H9 (cell line): ENCODE data around the gene PTPN3. TPM values are rescaled to one million over a fixed set of nuclear protein-coding genes. Genes with fewer than 3 reads are reported as not detected.

Experiments used
- DNase-seq: peaks from one replicate; pipeline ENCODE4 v3.0.0-alpha.2; 2017
- H2AFZ ChIP-seq: one replicate; pipeline ENCODE4 v1.6.1; 2013; ENCODE audit warnings: mild to moderate bottlenecking, low read length, control low read depth, moderate library complexity
- H2AK5ac ChIP-seq: 2 replicates; pipeline ENCODE4 v1.6.1; 2013; ENCODE audit warnings: low read length, control low read depth, mixed read lengths; ENCODE audit not compliant: insufficient read length
- H2BK120ac ChIP-seq: one replicate; pipeline ENCODE4 v1.6.1; 2013; ENCODE audit warnings: low read depth, mild to moderate bottlenecking, low read length, control low read depth, inconsistent platforms; ENCODE audit not compliant: poor library complexity, severe bottlenecking
- H2BK12ac ChIP-seq: 2 replicates; pipeline ENCODE4 v1.6.1; 2013; ENCODE audit warnings: low read length, control low read depth, mixed read lengths, low read depth; ENCODE audit not compliant: insufficient read length
- H2BK15ac ChIP-seq: 2 replicates; pipeline ENCODE4 v1.6.1; 2013; ENCODE audit warnings: low read depth, low read length, control low read depth
- H2BK20ac ChIP-seq: one replicate; pipeline ENCODE4 v1.6.1; 2013; ENCODE audit warnings: low read depth, mild to moderate bottlenecking, low read length, control low read depth, inconsistent platforms; ENCODE audit not compliant: poor library complexity, severe bottlenecking
- H2BK5ac ChIP-seq: 2 replicates; pipeline ENCODE4 v1.6.1; 2013; ENCODE audit warnings: low read length, control low read depth, mixed read lengths; ENCODE audit not compliant: insufficient read length
- H3K14ac ChIP-seq: 2 replicates; pipeline ENCODE4 v1.6.1; 2013; ENCODE audit warnings: low read length, control low read depth; ENCODE audit not compliant: insufficient read depth
- H3K18ac ChIP-seq: 2 replicates; pipeline ENCODE4 v1.6.1; 2013; ENCODE audit warnings: low read depth, mild to moderate bottlenecking, mixed read lengths, low read length, control low read depth; ENCODE audit not compliant: insufficient read length
- H3K23ac ChIP-seq: 2 replicates; pipeline ENCODE4 v1.6.1; 2013; ENCODE audit warnings: low read length, control low read depth, mixed read lengths, low read depth; ENCODE audit not compliant: insufficient read length
- H3K23me2 ChIP-seq: 2 replicates; pipeline ENCODE4 v1.6.1; 2013; ENCODE audit warnings: low read depth, mild to moderate bottlenecking, mixed read lengths, low read length, control low read depth; ENCODE audit not compliant: insufficient read length, poor library complexity, severe bottlenecking
- H3K27ac ChIP-seq: 2 replicates; pipeline ENCODE4 v1.5.1; 2013; ENCODE audit warnings: low read length, control low read depth, mixed read lengths, low read depth; ENCODE audit not compliant: insufficient read length
- H3K27me3 ChIP-seq: 2 replicates; pipeline ENCODE4 v1.6.1; 2013; ENCODE audit warnings: low read length, control low read depth, inconsistent platforms; ENCODE audit not compliant: insufficient read depth
- H3K4ac ChIP-seq: 2 replicates; pipeline ENCODE4 v1.6.1; 2013; ENCODE audit warnings: low read depth, mild to moderate bottlenecking, control low read depth, inconsistent platforms, low read length, moderate library complexity
- H3K4me1 ChIP-seq: 2 replicates; pipeline ENCODE4 v1.6.1; 2013; ENCODE audit warnings: low read length, control low read depth, inconsistent platforms; ENCODE audit not compliant: insufficient read depth
- H3K4me2 ChIP-seq: 2 replicates; pipeline ENCODE4 v1.6.1; 2013; ENCODE audit warnings: low read length, control low read depth, mixed read lengths; ENCODE audit not compliant: insufficient read length, insufficient read depth
- H3K56ac ChIP-seq: 2 replicates; pipeline ENCODE4 v1.6.1; 2013; ENCODE audit warnings: low read depth, mild to moderate bottlenecking, mixed read lengths, low read length, control low read depth; ENCODE audit not compliant: insufficient read length
- H3K79me1 ChIP-seq: 2 replicates; pipeline ENCODE4 v1.6.1; 2013; ENCODE audit warnings: low read depth, mild to moderate bottlenecking, moderate library complexity, low read length, control low read depth, inconsistent platforms; ENCODE audit not compliant: insufficient read depth, poor library complexity, severe bottlenecking
- H3K79me2 ChIP-seq: 2 replicates; pipeline ENCODE4 v1.6.1; 2013; ENCODE audit warnings: low read length, control low read depth, inconsistent platforms; ENCODE audit not compliant: insufficient read depth
- H3K9ac ChIP-seq: 2 replicates; pipeline ENCODE4 v1.6.1; 2013; ENCODE audit warnings: low read length, control low read depth, mixed read lengths; ENCODE audit not compliant: insufficient read length; ENCODE audit errors: extremely low read depth
- H3K9me3 ChIP-seq: one replicate; pipeline ENCODE4 v1.6.1; 2013; ENCODE audit warnings: low read depth, low read length, inconsistent platforms; ENCODE audit not compliant: control insufficient read depth
- H3T11ph ChIP-seq: one replicate; pipeline ENCODE4 v1.6.1; 2013; ENCODE audit warnings: mild to moderate bottlenecking, low read length, control low read depth, inconsistent platforms
- H4K20me1 ChIP-seq: one replicate; pipeline ENCODE4 v1.6.1; 2013; ENCODE audit not compliant: control insufficient read depth, insufficient read length, insufficient read depth
- H4K5ac ChIP-seq: 2 replicates; pipeline ENCODE4 v1.6.1; 2013; ENCODE audit warnings: low read depth, mild to moderate bottlenecking, mixed read lengths, low read length, control low read depth; ENCODE audit not compliant: insufficient read length
- H4K8ac ChIP-seq: replicated peaks from 2 replicates; pipeline ENCODE4 v1.6.1; 2013; ENCODE audit warnings: low read length, control low read depth, mixed read lengths, low read depth; ENCODE audit not compliant: insufficient read length
- H4K91ac ChIP-seq: 2 replicates; pipeline ENCODE4 v1.6.1; 2013; ENCODE audit warnings: low read depth, mild to moderate bottlenecking, moderate library complexity, mixed read lengths, low read length, control low read depth; ENCODE audit not compliant: insufficient read length
- H3K27ac Mint-ChIP-seq, 3 experiments: 2 replicates in 2 of 3; 3 replicates in 1 of 3; pipeline ENCODE4 v1.8.0; 2020 to 2021; ENCODE audit warnings: mixed read lengths in 3 of 3, mild to moderate bottlenecking in 1 of 3, moderate library complexity in 1 of 3
- H3K27me3 Mint-ChIP-seq: 2 replicates; pipeline ENCODE4 v1.8.0; 2021; ENCODE audit warnings: low read depth, mild to moderate bottlenecking, moderate library complexity, mixed read lengths
- H3K36me3 Mint-ChIP-seq, 3 experiments: 2 replicates in 2 of 3; 3 replicates in 1 of 3; pipeline ENCODE4 v1.8.0; 2020 to 2021; ENCODE audit warnings: low read depth in 3 of 3, mixed read lengths in 3 of 3; ENCODE audit not compliant: insufficient read depth in 1 of 3
- H3K4me1 Mint-ChIP-seq, 2 experiments: 2 replicates each; pipeline ENCODE4 v1.8.0; 2020; ENCODE audit warnings: mixed read lengths in 2 of 2
- H3K4me3 Mint-ChIP-seq, 2 experiments: 2 replicates in 1 of 2; 3 replicates in 1 of 2; pipeline ENCODE4 v1.8.0; 2020 to 2021; ENCODE audit warnings: mild to moderate bottlenecking in 2 of 2, mixed read lengths in 2 of 2, moderate library complexity in 1 of 2
- H3K9me3 Mint-ChIP-seq, 2 experiments: 2 replicates in 1 of 2; 3 replicates in 1 of 2; pipeline ENCODE4 v1.8.0; 2020; ENCODE audit warnings: mild to moderate bottlenecking in 2 of 2, mixed read lengths in 2 of 2, moderate library complexity in 1 of 2
- WGBS: extraction: QIAGEN DNeasy Blood & Tissue Kit; methylation state at CpG from one replicate; pipeline ENCODE4 v1.1.7; 2013; ENCODE audit warnings: missing lambda C conversion rate, low lambda C conversion rate, mixed read lengths; ENCODE audit not compliant: insufficient read length; ENCODE audit errors: extremely low coverage; 5-methylcytosine and 5-hydroxymethylcytosine counted together
- total RNA-seq: library from RNA; stranded (reverse); gene quantifications from 2 replicates; pipeline ENCODE4 v1.2.1, GENCODE V29; 2021
- TF ChIP-seq, protein P1 (sequence below): fragments of 200-600 bp; sonication (generic); conservative IDR thresholded peaks from 3 replicates; pipeline ENCODE4 v1.8.0; 2021; ENCODE audit warnings: antibody characterized with exemption, mild to moderate bottlenecking

Gene PTPN3
- total RNA-seq, 1 experiment from 2014 or later: 2.6 TPM

DNA sequence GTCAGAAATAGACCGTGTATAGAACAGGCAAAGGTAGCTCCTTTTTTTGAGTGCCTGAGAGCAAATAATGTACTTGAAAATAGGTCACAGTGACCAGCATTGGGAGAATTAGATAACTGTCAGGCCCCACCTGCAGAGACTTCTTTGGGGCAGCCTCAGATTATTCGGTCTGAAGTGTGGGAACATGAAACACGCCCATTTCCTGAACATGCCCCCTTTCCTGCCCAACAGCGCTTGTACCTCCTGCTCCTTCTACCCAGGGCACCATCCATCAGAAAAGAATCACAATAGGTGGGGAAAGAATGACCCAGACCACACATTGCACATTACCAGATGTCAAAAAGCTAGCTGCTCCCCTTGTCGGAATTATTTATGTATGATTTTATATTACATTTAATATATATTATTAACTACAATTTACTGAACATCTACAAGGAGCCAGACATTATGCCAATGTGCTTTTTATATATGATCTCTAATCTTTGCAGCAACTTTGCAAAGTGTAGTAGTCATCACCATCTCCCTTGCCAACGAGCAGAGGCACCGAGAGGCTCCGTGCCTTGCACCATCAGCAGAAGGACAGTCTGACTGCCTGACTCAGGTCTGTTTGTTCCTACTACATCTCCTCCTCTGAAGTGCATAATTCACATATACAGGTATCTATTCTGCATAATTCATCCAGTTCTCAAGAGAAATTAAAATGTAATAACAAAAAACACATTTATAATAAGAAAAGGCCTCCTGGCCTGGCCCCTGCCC is 39.5 kb downstream of the PTPN3 start:
- no peak overlapping the region for H3K56ac ChIP-seq

More for the DNA sequence above, 39.5 kb downstream of the PTPN3 start:
- Mint-ChIP-seq H3K27me3 (no peaks in the 10 kb centered on the region; the same call in 1 of the 2 replicates), H3K4me1 (peaks cover 14 to 15% of the 10 kb centered on the region in 2 experiments), H3K36me3 (no peaks in the 10 kb centered on the region), H3K9me3 (no peaks in the 10 kb centered on the region), H3K27ac (no peak overlapping the region), H3K4me3 (no peak overlapping the region)
- no peak overlapping the region for H2BK20ac ChIP-seq
- TF ChIP-seq, protein P1, sequence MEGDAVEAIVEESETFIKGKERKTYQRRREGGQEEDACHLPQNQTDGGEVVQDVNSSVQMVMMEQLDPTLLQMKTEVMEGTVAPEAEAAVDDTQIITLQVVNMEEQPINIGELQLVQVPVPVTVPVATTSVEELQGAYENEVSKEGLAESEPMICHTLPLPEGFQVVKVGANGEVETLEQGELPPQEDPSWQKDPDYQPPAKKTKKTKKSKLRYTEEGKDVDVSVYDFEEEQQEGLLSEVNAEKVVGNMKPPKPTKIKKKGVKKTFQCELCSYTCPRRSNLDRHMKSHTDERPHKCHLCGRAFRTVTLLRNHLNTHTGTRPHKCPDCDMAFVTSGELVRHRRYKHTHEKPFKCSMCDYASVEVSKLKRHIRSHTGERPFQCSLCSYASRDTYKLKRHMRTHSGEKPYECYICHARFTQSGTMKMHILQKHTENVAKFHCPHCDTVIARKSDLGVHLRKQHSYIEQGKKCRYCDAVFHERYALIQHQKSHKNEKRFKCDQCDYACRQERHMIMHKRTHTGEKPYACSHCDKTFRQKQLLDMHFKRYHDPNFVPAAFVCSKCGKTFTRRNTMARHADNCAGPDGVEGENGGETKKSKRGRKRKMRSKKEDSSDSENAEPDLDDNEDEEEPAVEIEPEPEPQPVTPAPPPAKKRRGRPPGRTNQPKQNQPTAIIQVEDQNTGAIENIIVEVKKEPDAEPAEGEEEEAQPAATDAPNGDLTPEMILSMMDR: no peak
- no peaks in the 10 kb centered on the region for H3K79me1 ChIP-seq
- H3T11ph ChIP-seq: no peak overlapping the region
- H2BK5ac ChIP-seq: no peak overlapping the region
- H3K27me3 ChIP-seq: no peaks in the 10 kb centered on the region
- no peak for DNase-seq
- H3K79me2 ChIP-seq: no peaks in the 10 kb centered on the region
- H4K8ac ChIP-seq: no peak overlapping the region
- H2AFZ ChIP-seq: no peak overlapping the region
- no peak overlapping the region for H3K9ac ChIP-seq
- H3K4me2 ChIP-seq: no peak overlapping the region
- peaks cover 2% of the 10 kb centered on the region; the same call in 1 of the 2 replicates for H3K4me1 ChIP-seq
- H2BK15ac ChIP-seq: no peak overlapping the region
- no peak overlapping the region for H3K23ac ChIP-seq
- H3K9me3 ChIP-seq: no peaks in the 10 kb centered on the region
- H2BK12ac ChIP-seq: no peak overlapping the region
- no peak overlapping the region for H2BK120ac ChIP-seq
- H3K23me2 ChIP-seq: no peaks in the 10 kb centered on the region
- H4K20me1 ChIP-seq: no peaks in the 10 kb centered on the region
- H4K91ac ChIP-seq: no peak overlapping the region
- no peak overlapping the region for H4K5ac ChIP-seq
- no peak overlapping the region for H3K14ac ChIP-seq
- H3K4ac ChIP-seq: no peak overlapping the region
- WGBS: no CpG with 5 or more reads among the region's 8 CpGs
- no peak overlapping the region for H3K27ac ChIP-seq
- no peak overlapping the region for H2AK5ac ChIP-seq
- no peak overlapping the region for H3K18ac ChIP-seq
